HEK293 (cell line): ENCODE results near the gene THEMIS2.
A peak's percentile ranks its signal among the peaks of the same experiment; 100 is the strongest.

Experiments
- CTCF ChIA-PET: fragments of 350-600 bp; formaldehyde crosslinking; extraction: SDS; loops from one replicate; lab custom pipeline; 2021; ENCODE audit warnings: antibody characterized with exemption; lab: Yijun Ruan, JAX
- POLR2A ChIA-PET: fragments of 300-600 bp; formaldehyde crosslinking; extraction: SDS; loops from one replicate; lab custom pipeline; 2020; ENCODE audit warnings: antibody characterized with exemption, inconsistent platforms; lab: Yijun Ruan, JAX
- H3K27ac ChIP-seq: fragments of 200-500 bp; sonication (Bioruptor generic); 2 replicates; pipeline ENCODE4 v1.5.1; 2014; ENCODE audit warnings: low read depth, low read length, control low read depth, inconsistent platforms; ENCODE audit errors: extremely low read depth
- H3K36me3 ChIP-seq, 2 experiments: fragments of 200-500 bp in 1 of 2; sonication (Bioruptor generic) in 1 of 2; 1 replicate in 1 of 2; 2 replicates in 1 of 2; pipeline ENCODE4 v1.5.1; 2014 to 2017; ENCODE audit warnings: inconsistent platforms in 2 of 2, low read length in 2 of 2; ENCODE audit not compliant: control insufficient read depth in 2 of 2, insufficient read depth in 1 of 2
- H3K4me1 ChIP-seq: fragments of 200-500 bp; sonication (Bioruptor generic); 2 replicates; pipeline ENCODE4 v1.5.1; 2014; ENCODE audit warnings: mild to moderate bottlenecking, low read length, inconsistent platforms; ENCODE audit not compliant: control insufficient read depth, insufficient read depth
- H3K4me3 ChIP-seq: 2 replicates; pipeline ENCODE4 v1.5.1; 2011; ENCODE audit warnings: low read depth, mild to moderate bottlenecking, control low read depth, low read length, moderate library complexity
- H3K9me3 ChIP-seq: fragments of 200-500 bp; sonication (Bioruptor generic); 2 replicates; pipeline ENCODE4 v1.5.1; 2014; ENCODE audit warnings: low read depth, low read length, inconsistent platforms; ENCODE audit not compliant: control insufficient read depth, insufficient read depth
- SCRT2 ChIP-seq: fragments of 450-650 bp; formaldehyde crosslinking; IDR thresholded peaks from 2 replicates; pipeline ENCODE4 v1.5.1; 2016; ENCODE audit warnings: missing biosample characterization, missing genetic modification characterization
- ZBTB20 ChIP-seq: fragments of 450-650 bp; formaldehyde crosslinking; IDR thresholded peaks from 2 replicates; pipeline ENCODE4 v1.5.1; 2016; ENCODE audit warnings: missing biosample characterization, missing genetic modification characterization
- ZFP37 ChIP-seq: fragments of 450-650 bp; formaldehyde crosslinking; IDR thresholded peaks from 2 replicates; pipeline ENCODE4 v1.5.1; 2016; ENCODE audit warnings: missing biosample characterization, missing genetic modification characterization
- ZNF10 ChIP-seq: fragments of 450-650 bp; formaldehyde crosslinking; IDR thresholded peaks from 2 replicates; pipeline ENCODE4 v1.5.1; 2017; ENCODE audit warnings: missing biosample characterization, missing genetic modification characterization
- ZNF157 ChIP-seq: fragments of 450-650 bp; formaldehyde crosslinking; IDR thresholded peaks from 2 replicates; pipeline ENCODE4 v1.5.1; 2016; ENCODE audit warnings: missing biosample characterization, missing genetic modification characterization
- ZNF2 ChIP-seq: fragments of 450-650 bp; formaldehyde crosslinking; IDR thresholded peaks from 2 replicates; pipeline ENCODE4 v1.5.1; 2016; ENCODE audit warnings: missing biosample characterization, missing genetic modification characterization
- ZNF274 ChIP-seq, 2 experiments: fragments of 200-500 bp in 1 of 2; fragments of 450-650 bp in 1 of 2; sonication (Bioruptor generic) in 1 of 2; formaldehyde crosslinking in 1 of 2; IDR thresholded peaks; 2 replicates each; pipeline versions ENCODE4 v1.5.1 to v1.6.1; 2014 to 2016; ENCODE audit warnings: borderline replicate concordance in 1 of 2, inconsistent platforms in 1 of 2, low read length in 1 of 2, missing biosample characterization in 1 of 2, missing genetic modification characterization in 1 of 2
- ZNF354C ChIP-seq: fragments of 450-650 bp; formaldehyde crosslinking; IDR thresholded peaks from 2 replicates; pipeline ENCODE4 v1.5.1; 2016; ENCODE audit warnings: missing biosample characterization, missing genetic modification characterization, low read depth, borderline replicate concordance
- ZNF433 ChIP-seq: fragments of 450-650 bp; formaldehyde crosslinking; IDR thresholded peaks from 2 replicates; pipeline ENCODE4 v1.5.1; 2016; ENCODE audit warnings: missing biosample characterization, missing genetic modification characterization, low read depth
- ZNF701 ChIP-seq: fragments of 450-650 bp; formaldehyde crosslinking; IDR thresholded peaks from 2 replicates; pipeline ENCODE4 v1.5.1; 2016; ENCODE audit warnings: missing biosample characterization, missing genetic modification characterization
- ZNF768 ChIP-seq: fragments of 450-650 bp; formaldehyde crosslinking; IDR thresholded peaks from 2 replicates; pipeline ENCODE4 v1.5.1; 2018; ENCODE audit warnings: missing biosample characterization, mild to moderate bottlenecking, missing genetic modification characterization
- ZNF837 ChIP-seq: fragments of 450-650 bp; formaldehyde crosslinking; IDR thresholded peaks from 2 replicates; pipeline ENCODE4 v1.5.1; 2016; ENCODE audit warnings: missing biosample characterization, missing genetic modification characterization
- TF ChIP-seq, protein P1 (sequence below): fragments of 450-650 bp; IDR thresholded peaks from 2 replicates; pipeline ENCODE4 v1.5.1; 2018; ENCODE audit warnings: missing biosample characterization, mild to moderate bottlenecking, missing genetic modification characterization
- TF ChIP-seq, protein P2 (sequence below): fragments of 450-650 bp; formaldehyde crosslinking; IDR thresholded peaks from 2 replicates; pipeline ENCODE4 v1.5.1; 2016; ENCODE audit warnings: missing biosample characterization, missing genetic modification characterization, borderline replicate concordance
- TF ChIP-seq, protein P3 (sequence below): fragments of 450-650 bp; formaldehyde crosslinking; IDR thresholded peaks from 2 replicates; pipeline ENCODE4 v1.5.1; 2016; ENCODE audit warnings: missing biosample characterization, missing genetic modification characterization
- TF ChIP-seq, protein P4 (sequence below): fragments of 450-650 bp; formaldehyde crosslinking; conservative IDR thresholded peaks from 2 replicates; pipeline ENCODE4 v1.5.1; 2016; ENCODE audit warnings: low read depth, missing biosample characterization, missing genetic modification characterization

Gene THEMIS2

DNA sequence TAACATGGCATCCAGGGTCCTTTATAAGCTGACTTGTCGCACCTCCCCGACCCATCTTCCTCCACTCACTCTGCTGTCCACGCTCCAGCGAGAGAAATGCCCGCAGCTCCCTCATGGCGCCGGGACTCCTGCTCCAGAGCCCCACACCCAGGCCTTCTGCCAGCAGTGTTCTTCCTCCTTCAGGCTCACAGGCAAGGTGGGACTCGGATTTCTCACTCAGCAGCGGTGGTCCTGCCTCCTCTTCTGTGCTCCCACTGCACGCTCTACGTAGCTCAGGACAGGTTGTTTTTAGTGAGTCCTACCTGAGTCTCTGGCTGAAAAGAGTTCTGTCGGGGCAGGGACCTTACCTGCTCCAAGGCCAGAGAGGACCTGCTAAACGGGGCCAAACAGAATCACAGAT is 11.2 kb downstream of the THEMIS2 start:
- Histone ChIP-seq H3K9me3 (no peaks in the 10 kb centered on the region), H3K36me3 (peaks cover 0 to 56% of the 10 kb centered on the region in 2 experiments; a peak in 1 of 3 replicates), H3K4me3 (no peak overlapping the region), H3K27ac (no peak overlapping the region), H3K4me1 (no peaks in the 10 kb centered on the region)
- ChIA-PET POLR2A (no interaction called here), CTCF (interaction anchor here (0.6 kb wide), 3 partner anchors 13 to 124 kb away, joined by 3 to 5 read pairs (median 3); no protein-coding TSS in a partner anchor)
- TF ChIP-seq ZBTB20 (tag by site-specific recombination), result no peak
- TF ChIP-seq, protein P1, sequence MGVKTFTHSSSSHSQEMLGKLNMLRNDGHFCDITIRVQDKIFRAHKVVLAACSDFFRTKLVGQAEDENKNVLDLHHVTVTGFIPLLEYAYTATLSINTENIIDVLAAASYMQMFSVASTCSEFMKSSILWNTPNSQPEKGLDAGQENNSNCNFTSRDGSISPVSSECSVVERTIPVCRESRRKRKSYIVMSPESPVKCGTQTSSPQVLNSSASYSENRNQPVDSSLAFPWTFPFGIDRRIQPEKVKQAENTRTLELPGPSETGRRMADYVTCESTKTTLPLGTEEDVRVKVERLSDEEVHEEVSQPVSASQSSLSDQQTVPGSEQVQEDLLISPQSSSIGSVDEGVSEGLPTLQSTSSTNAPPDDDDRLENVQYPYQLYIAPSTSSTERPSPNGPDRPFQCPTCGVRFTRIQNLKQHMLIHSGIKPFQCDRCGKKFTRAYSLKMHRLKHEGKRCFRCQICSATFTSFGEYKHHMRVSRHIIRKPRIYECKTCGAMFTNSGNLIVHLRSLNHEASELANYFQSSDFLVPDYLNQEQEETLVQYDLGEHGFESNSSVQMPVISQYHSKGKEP (tag by site-specific recombination), result no peak
- TF ChIP-seq ZNF433 (tag by site-specific recombination), result no peak
- no peak for TF ChIP-seq ZNF157 (tag by site-specific recombination)
- TF ChIP-seq ZNF10 (tag by site-specific recombination), result no peak
- no peak for TF ChIP-seq ZNF274 (IDR thresholded peaks at IDR 0.05; ENCODE audit: low read length)
- no peak for TF ChIP-seq ZNF274 (tag by site-specific recombination; IDR thresholded peaks at IDR 0.05; ENCODE audit: borderline replicate concordance)
- no peak for TF ChIP-seq ZNF2 (tag by site-specific recombination)
- TF ChIP-seq, protein P2, sequence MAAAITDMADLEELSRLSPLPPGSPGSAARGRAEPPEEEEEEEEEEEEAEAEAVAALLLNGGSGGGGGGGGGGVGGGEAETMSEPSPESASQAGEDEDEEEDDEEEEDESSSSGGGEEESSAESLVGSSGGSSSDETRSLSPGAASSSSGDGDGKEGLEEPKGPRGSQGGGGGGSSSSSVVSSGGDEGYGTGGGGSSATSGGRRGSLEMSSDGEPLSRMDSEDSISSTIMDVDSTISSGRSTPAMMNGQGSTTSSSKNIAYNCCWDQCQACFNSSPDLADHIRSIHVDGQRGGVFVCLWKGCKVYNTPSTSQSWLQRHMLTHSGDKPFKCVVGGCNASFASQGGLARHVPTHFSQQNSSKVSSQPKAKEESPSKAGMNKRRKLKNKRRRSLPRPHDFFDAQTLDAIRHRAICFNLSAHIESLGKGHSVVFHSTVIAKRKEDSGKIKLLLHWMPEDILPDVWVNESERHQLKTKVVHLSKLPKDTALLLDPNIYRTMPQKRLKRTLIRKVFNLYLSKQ (tag by site-specific recombination), result no peak
- no peak for TF ChIP-seq ZNF837
- TF ChIP-seq ZNF354C (tag by site-specific recombination), result no peak
- TF ChIP-seq ZFP37 (tag by site-specific recombination), result no peak
- no peak for TF ChIP-seq ZNF701 (tag by site-specific recombination)
- TF ChIP-seq, protein P3, sequence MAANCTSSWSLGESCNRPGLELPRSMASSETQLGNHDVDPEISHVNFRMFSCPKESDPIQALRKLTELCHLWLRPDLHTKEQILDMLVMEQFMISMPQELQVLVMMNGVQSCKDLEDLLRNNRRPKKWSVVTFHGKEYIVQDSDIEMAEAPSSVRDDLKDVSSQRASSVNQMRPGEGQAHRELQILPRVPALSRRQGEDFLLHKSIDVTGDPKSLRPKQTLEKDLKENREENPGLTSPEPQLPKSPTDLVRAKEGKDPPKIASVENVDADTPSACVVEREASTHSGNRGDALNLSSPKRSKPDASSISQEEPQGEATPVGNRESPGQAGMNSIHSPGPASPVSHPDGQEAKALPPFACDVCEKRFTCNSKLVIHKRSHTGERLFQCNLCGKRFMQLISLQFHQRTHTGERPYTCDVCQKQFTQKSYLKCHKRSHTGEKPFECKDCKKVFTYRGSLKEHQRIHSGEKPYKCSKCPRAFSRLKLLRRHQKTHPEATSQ (tag by site-specific recombination), result no peak

DNA sequence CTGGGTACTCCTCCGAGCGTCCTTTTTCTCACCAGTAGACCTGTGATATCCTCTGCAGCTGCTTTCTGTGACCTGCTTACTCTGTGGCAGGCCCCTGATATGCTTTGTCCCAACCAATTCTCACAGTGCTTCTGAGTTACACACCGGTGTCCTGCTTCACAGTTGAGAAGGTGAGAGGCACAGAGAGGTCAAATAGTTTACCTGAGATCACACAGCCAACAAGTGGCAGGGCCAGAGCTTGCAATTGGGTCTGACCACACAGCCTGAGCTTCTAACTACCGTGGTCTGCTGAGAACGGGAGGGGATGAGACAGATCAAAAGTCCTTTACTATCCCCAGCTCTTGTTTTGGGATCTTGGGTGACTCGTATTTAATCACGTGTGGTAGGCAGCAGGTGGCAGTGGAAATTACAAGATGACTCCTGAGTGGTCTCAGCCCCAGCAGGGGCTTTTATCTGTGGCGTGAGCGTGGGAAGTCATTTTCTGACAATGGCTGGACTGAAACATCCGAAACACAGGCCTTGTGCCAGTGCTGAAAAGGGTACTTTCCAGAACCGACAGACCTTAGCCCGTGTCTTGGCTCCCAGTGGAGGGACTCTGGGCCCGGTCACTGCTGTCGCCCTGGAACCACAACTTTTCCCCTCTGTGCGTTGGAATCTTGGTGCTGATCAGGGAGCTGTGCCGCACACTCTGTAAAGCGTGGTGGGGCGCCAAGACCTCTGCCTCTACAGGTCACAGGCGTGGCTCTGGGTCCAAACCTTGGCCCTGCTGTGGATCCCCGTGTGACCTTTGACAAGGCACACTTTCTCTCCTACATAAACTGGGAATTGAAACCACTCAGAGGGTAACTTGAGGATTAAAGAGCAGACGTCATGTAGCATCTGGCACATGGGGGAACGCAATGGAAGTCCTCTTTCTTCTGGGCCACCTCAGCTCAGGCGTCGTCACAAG is 11.9 kb downstream of the THEMIS2 start:
- H3K36me3 ChIP-seq, result peaks cover 0 to 63% of the 10 kb centered on the region in 2 experiments; a peak in 1 of 3 replicates
- ChIA-PET CTCF (no interaction called here), POLR2A (no interaction called here)
- no peak overlapping the region for H3K4me3 ChIP-seq
- H3K27ac ChIP-seq, result no peak overlapping the region
- no peaks in the 10 kb centered on the region for H3K9me3 ChIP-seq
- H3K4me1 ChIP-seq, result no peaks in the 10 kb centered on the region
- TF ChIP-seq SCRT2 (tag by site-specific recombination) (peak; percentile 67), ZNF768 (tag by site-specific recombination) (peak; percentile 62)
- TF ChIP-seq, protein P4, sequence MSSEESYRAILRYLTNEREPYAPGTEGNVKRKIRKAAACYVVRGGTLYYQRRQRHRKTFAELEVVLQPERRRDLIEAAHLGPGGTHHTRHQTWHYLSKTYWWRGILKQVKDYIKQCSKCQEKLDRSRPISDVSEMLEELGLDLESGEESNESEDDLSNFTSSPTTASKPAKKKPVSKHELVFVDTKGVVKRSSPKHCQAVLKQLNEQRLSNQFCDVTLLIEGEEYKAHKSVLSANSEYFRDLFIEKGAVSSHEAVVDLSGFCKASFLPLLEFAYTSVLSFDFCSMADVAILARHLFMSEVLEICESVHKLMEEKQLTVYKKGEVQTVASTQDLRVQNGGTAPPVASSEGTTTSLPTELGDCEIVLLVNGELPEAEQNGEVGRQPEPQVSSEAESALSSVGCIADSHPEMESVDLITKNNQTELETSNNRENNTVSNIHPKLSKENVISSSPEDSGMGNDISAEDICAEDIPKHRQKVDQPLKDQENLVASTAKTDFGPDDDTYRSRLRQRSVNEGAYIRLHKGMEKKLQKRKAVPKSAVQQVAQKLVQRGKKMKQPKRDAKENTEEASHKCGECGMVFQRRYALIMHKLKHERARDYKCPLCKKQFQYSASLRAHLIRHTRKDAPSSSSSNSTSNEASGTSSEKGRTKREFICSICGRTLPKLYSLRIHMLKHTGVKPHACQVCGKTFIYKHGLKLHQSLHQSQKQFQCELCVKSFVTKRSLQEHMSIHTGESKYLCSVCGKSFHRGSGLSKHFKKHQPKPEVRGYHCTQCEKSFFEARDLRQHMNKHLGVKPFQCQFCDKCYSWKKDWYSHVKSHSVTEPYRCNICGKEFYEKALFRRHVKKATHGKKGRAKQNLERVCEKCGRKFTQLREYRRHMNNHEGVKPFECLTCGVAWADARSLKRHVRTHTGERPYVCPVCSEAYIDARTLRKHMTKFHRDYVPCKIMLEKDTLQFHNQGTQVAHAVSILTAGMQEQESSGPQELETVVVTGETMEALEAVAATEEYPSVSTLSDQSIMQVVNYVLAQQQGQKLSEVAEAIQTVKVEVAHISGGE (tag by site-specific recombination), result no peak
